C4-2B (cell line): ENCODE results near the gene WFIKKN2.

Experiments
- ZFX ChIP-seq: fragments of 450-650 bp; IDR thresholded peaks from 2 replicates; pipeline ENCODE4 v1.6.1; 2017
- TF ChIP-seq, protein P1 (sequence below): fragments of 450-650 bp; conservative IDR thresholded peaks from 2 replicates; pipeline ENCODE4 v1.5.1; 2017; ENCODE audit warnings: mild to moderate bottlenecking

DNA sequence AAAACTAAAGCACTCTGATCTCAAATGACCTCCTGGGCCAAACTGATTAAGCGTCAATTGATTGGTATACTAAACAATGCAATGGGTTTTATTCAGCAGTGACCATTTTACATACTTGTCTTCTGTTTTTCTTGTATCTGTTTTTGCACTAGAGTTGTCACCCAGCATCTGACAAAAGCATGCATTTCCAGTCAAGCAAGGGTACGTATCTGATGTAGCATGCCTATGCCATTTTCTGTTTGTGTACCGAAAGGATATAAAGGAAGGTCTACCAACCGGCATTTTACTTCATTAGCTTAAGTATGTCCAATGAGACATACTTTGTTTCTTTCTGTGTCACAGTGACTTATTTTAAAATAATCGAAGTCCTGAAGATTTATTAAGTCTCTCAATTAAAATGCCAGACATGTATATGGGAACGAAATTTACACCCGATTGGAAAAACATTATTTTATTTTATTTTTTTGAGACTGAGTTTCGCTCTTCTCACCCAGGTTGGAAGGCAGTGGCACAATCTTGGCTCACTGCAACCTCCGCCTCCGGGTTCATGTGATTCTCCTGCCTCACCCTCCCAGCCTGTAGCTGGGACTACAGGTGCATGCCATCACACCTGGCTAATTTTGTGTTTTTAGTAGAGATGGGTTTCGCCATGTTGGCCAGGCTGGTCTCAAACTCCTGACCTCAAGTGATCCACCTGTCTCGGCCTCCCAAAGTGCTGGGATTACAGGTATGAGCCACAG is 23.3 kb downstream of the WFIKKN2 start:
- TF ChIP-seq, protein P1, sequence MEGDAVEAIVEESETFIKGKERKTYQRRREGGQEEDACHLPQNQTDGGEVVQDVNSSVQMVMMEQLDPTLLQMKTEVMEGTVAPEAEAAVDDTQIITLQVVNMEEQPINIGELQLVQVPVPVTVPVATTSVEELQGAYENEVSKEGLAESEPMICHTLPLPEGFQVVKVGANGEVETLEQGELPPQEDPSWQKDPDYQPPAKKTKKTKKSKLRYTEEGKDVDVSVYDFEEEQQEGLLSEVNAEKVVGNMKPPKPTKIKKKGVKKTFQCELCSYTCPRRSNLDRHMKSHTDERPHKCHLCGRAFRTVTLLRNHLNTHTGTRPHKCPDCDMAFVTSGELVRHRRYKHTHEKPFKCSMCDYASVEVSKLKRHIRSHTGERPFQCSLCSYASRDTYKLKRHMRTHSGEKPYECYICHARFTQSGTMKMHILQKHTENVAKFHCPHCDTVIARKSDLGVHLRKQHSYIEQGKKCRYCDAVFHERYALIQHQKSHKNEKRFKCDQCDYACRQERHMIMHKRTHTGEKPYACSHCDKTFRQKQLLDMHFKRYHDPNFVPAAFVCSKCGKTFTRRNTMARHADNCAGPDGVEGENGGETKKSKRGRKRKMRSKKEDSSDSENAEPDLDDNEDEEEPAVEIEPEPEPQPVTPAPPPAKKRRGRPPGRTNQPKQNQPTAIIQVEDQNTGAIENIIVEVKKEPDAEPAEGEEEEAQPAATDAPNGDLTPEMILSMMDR: no peak
- no peak for TF ChIP-seq ZFX
